Caco-2 (cell line): ENCODE results near the gene PTPRN. TPM values are rescaled to one million over a fixed set of nuclear protein-coding genes. Genes with fewer than 3 reads are reported as not detected.

Experiments used
- BruUV-seq: library from RNA; stranded (reverse); fragments of 400-500 nt; replicated peaks from 2 replicates; lab custom pipeline; 2021; lab: Mats Ljungman, UMichigan
- CTCF ChIA-PET: fragments of 300-600 bp; sonication (Branson Sonifier 250); formaldehyde crosslinking; loops from one replicate; lab custom pipeline; 2022; ENCODE audit warnings: antibody characterized with exemption; lab: Charles Lee
- POLR2A ChIA-PET: fragments of 300-600 bp; sonication (Branson Sonifier 250); formaldehyde crosslinking; loops from one replicate; lab custom pipeline; 2022; ENCODE audit warnings: antibody characterized with exemption; lab: Charles Lee
- DNase-seq, 2 experiments: peaks; one replicate each; pipeline versions ENCODE4 v3.0.0 to v3.0.0-alpha.2; 2020 to 2022
- H3K27me3 ChIP-seq: replicated peaks from 2 replicates; pipeline ENCODE4 v1.6.0; 2011; ENCODE audit warnings: low read length; ENCODE audit not compliant: control insufficient read depth, insufficient read depth
- H3K36me3 ChIP-seq: 2 replicates; pipeline ENCODE4 v1.5.1; 2011; ENCODE audit warnings: low read length; ENCODE audit not compliant: control insufficient read depth, insufficient read depth
- H3K4me1 ChIP-seq: fragments of 250-450 bp; sonication (Bioruptor Pico); 2 replicates; pipeline ENCODE4 v1.5.1; 2020; ENCODE audit warnings: mild to moderate bottlenecking
- H3K4me3 ChIP-seq: 2 replicates; pipeline ENCODE4 v1.5.1; 2011; ENCODE audit warnings: low read depth, mild to moderate bottlenecking, control low read depth, low read length
- H3K9me3 ChIP-seq: fragments of 250-450 bp; sonication (Bioruptor Pico); 2 replicates; pipeline ENCODE4 v1.5.1; 2020; ENCODE audit warnings: mild to moderate bottlenecking, moderate library complexity
- H3K27ac Mint-ChIP-seq: one replicate; pipeline ENCODE4 v1.8.0; 2022; ENCODE audit warnings: mixed read lengths; ENCODE audit not compliant: unreplicated experiment
- H3K27me3 Mint-ChIP-seq: one replicate; pipeline ENCODE4 v1.8.0; 2022; ENCODE audit warnings: mixed read lengths; ENCODE audit not compliant: insufficient read depth, unreplicated experiment
- H3K36me3 Mint-ChIP-seq: one replicate; pipeline ENCODE4 v1.8.0; 2022; ENCODE audit warnings: mild to moderate bottlenecking, mixed read lengths; ENCODE audit not compliant: insufficient read depth, unreplicated experiment
- H3K4me1 Mint-ChIP-seq: one replicate; pipeline ENCODE4 v1.8.0; 2022; ENCODE audit warnings: low read depth, mixed read lengths; ENCODE audit not compliant: unreplicated experiment
- H3K4me3 Mint-ChIP-seq: one replicate; pipeline ENCODE4 v1.8.0; 2022; ENCODE audit warnings: mild to moderate bottlenecking, moderate library complexity, mixed read lengths; ENCODE audit not compliant: unreplicated experiment
- H3K9me3 Mint-ChIP-seq: one replicate; pipeline ENCODE4 v1.8.0; 2022; ENCODE audit warnings: mixed read lengths; ENCODE audit not compliant: unreplicated experiment
- CTCF ChIP-seq, 2 experiments: fragments of 200-600 bp in 1 of 2; IDR thresholded peaks; 1 replicate in 1 of 2; 2 replicates in 1 of 2; pipeline versions ENCODE4 v1.5.1 to v1.8.0; 2011 to 2022; ENCODE audit warnings: antibody characterized with exemption in 1 of 2, control low read depth in 1 of 2, inconsistent platforms in 1 of 2, low read depth in 1 of 2, low read length in 1 of 2, mild to moderate bottlenecking in 1 of 2, moderate library complexity in 1 of 2; ENCODE audit not compliant: insufficient read depth in 1 of 2, severe bottlenecking in 1 of 2, unreplicated experiment in 1 of 2
- intact Hi-C: fragments of 100-400 bp; cut with micrococcal nuclease; formaldehyde crosslinking; loops from one replicate; pipeline ENCODE4 v1.10.0; 2022; ENCODE audit not compliant: unreplicated experiment
- total RNA-seq: library from RNA; stranded (reverse); gene quantifications from 2 replicates; pipeline ENCODE4 v1.2.3, GENCODE V29; 2022

PTPRN gene
- total RNA-seq, 1 experiment from 2014 or later, result not detected

- BruUV-seq, result no TSS peak
- intact Hi-C loops, result no loop called here
- Mint-ChIP-seq H3K4me1 (no peaks in the 10 kb centered on the region), H3K4me3 (no peak overlapping the region), H3K27me3 (no peaks in the 10 kb centered on the region), H3K36me3 (peaks cover 11% of the 10 kb centered on the region), H3K27ac (no peak overlapping the region), H3K9me3 (no peaks in the 10 kb centered on the region)
- CTCF ChIA-PET, result no interaction called here
- Histone ChIP-seq H3K4me3 (no peak overlapping the region), H3K9me3 (no peaks in the 10 kb centered on the region), H3K4me1 (0 out of 2 replicates have a peak, but pooled peaks cover 4% of the 10 kb centered on the region), H3K27me3 (no peaks in the 10 kb centered on the region), H3K36me3 (no peaks in the 10 kb centered on the region)
- no peak for DNase-seq
- no peak for TF ChIP-seq CTCF (IDR thresholded peaks at IDR 0.05; ENCODE audit: insufficient read depth in 1 of 2, low read depth in 1 of 2, low read length in 1 of 2, severe bottlenecking in 1 of 2, unreplicated experiment in 1 of 2)
- POLR2A ChIA-PET, result interaction anchor here (0.6 kb wide), 1 partner anchor 95 kb away, joined by 8 read pairs; the partner anchor contains the start of gene DNPEP
These were observed 16.6 kb downstream of the PTPRN start for GRCh38 chr2:219292616-219293015.

GRCh38 chr2:219291910-219292490 is 17.2 kb downstream of the PTPRN start:
- H3K27ac Mint-ChIP-seq, result no peak overlapping the region
- H3K36me3 Mint-ChIP-seq, result peaks cover 11% of the 10 kb centered on the region
- ChIA-PET POLR2A (interaction anchor here (0.6 to 1.1 kb wide), 2 partner anchors 13 to 96 kb away, joined by 3 to 8 read pairs; partner anchors contain the start of genes DNAJB2 and DNPEP), CTCF (no interaction called here)
- Histone ChIP-seq H3K4me1 (0 out of 2 replicates have a peak, but pooled peaks cover 4% of the 10 kb centered on the region), H3K36me3 (no peaks in the 10 kb centered on the region), H3K4me3 (no peak overlapping the region), H3K27me3 (no peaks in the 10 kb centered on the region), H3K9me3 (no peaks in the 10 kb centered on the region)
- intact Hi-C loops, result no loop called here
- no TSS peak for BruUV-seq
- no peaks in the 10 kb centered on the region for H3K4me1 Mint-ChIP-seq
- no peak for TF ChIP-seq CTCF (IDR thresholded peaks at IDR 0.05; ENCODE audit: insufficient read depth in 1 of 2, low read depth in 1 of 2, low read length in 1 of 2, severe bottlenecking in 1 of 2, unreplicated experiment in 1 of 2)
- no peak overlapping the region for H3K4me3 Mint-ChIP-seq
- H3K9me3 Mint-ChIP-seq, result no peaks in the 10 kb centered on the region
- H3K27me3 Mint-ChIP-seq, result no peaks in the 10 kb centered on the region
- DNase-seq, result no peak

- POLR2A ChIA-PET, result interaction anchor here (1.1 kb wide), 1 partner anchor 13 kb away, joined by 3 read pairs; the partner anchor contains the start of gene DNAJB2
These were observed 17.8 kb downstream of the PTPRN start for GRCh38 chr2:219291394-219291793.

More at GRCh38 chr2:219291394-219291793, 17.8 kb downstream of the PTPRN start:
- intact Hi-C loops, result no loop called here
- H3K4me3 Mint-ChIP-seq, result no peak overlapping the region
- Histone ChIP-seq H3K27me3 (no peaks in the 10 kb centered on the region), H3K36me3 (no peaks in the 10 kb centered on the region), H3K9me3 (no peaks in the 10 kb centered on the region), H3K4me1 (0 out of 2 replicates have a peak, but pooled peaks cover 4% of the 10 kb centered on the region), H3K4me3 (no peak overlapping the region)
- no peak for TF ChIP-seq CTCF (IDR thresholded peaks at IDR 0.05; ENCODE audit: insufficient read depth in 1 of 2, low read depth in 1 of 2, low read length in 1 of 2, severe bottlenecking in 1 of 2, unreplicated experiment in 1 of 2)
- no peaks in the 10 kb centered on the region for H3K4me1 Mint-ChIP-seq
- no peaks in the 10 kb centered on the region for H3K9me3 Mint-ChIP-seq
- BruUV-seq, result no TSS peak
- DNase-seq, result no peak
- no peaks in the 10 kb centered on the region for H3K27me3 Mint-ChIP-seq
- H3K36me3 Mint-ChIP-seq, result peaks cover 13% of the 10 kb centered on the region
- CTCF ChIA-PET, result interaction anchor here (0.6 kb wide), 1 partner anchor 248 kb away, joined by 5 read pairs; no protein-coding TSS in a partner anchor
- no peak overlapping the region for H3K27ac Mint-ChIP-seq
